Activated T-helper 2 cell treated with anti-CD3 and anti-CD28 coated beads, Interferon-gamma antibody, Interleukin-2, Interleukin-4, amounts not matched to agents 10 μg/mL and 5 μg/mL and 100 μg/mL, durations not matched to agents 14 hours and 24 hours and 36 hours (primary cell): ENCODE measurements around the gene TAF11. TPM values are rescaled to one million over a fixed set of nuclear protein-coding genes. Genes with fewer than 3 reads are reported as not detected.
"Not testable (repeated sequence)": the region's sequence is repeated elsewhere in the genome, so short reads cannot be mapped to it uniquely, and the experiment has no call there.

Source experiments
- DNase-seq: peaks from one replicate; pipeline ENCODE4 v3.0.0; 2021; ENCODE audit warnings: low spot score
- H3K27ac Mint-ChIP-seq: one replicate; pipeline ENCODE4 v1.8.0; 2021; ENCODE audit warnings: mixed read lengths
- H3K27me3 Mint-ChIP-seq: one replicate; pipeline ENCODE4 v1.8.0; 2021; ENCODE audit warnings: low read depth, mixed read lengths
- H3K36me3 Mint-ChIP-seq: one replicate; pipeline ENCODE4 v1.8.0; 2021; ENCODE audit warnings: low read depth, mixed read lengths
- H3K4me1 Mint-ChIP-seq: one replicate; pipeline ENCODE4 v1.8.0; 2021; ENCODE audit warnings: low read depth, mixed read lengths
- H3K4me3 Mint-ChIP-seq: one replicate; pipeline ENCODE4 v1.8.0; 2021; ENCODE audit warnings: low read depth, mild to moderate bottlenecking, moderate library complexity, mixed read lengths
- H3K9me3 Mint-ChIP-seq: one replicate; pipeline ENCODE4 v1.8.0; 2021; ENCODE audit warnings: mixed read lengths
- intact Hi-C: fragments of 100-400 bp; cut with micrococcal nuclease; formaldehyde crosslinking; loops from one replicate; pipeline ENCODE4 v1.15.1; 2023
- total RNA-seq: library from RNA; stranded (reverse); gene quantifications from 2 replicates; pipeline ENCODE4 v1.2.3, GENCODE V29; 2022

TAF11 gene
- total RNA-seq, result 31.6 and 34.0 TPM in 2 replicates

- H3K36me3 Mint-ChIP-seq, result peaks cover 27% of the 10 kb centered on the region
- intact Hi-C loops, result loop anchor here (1.0 to 10.0 kb wide), 2 partner anchors 93 to 131 kb away; partner anchors contain the start of genes BLTP3A and SNRPC
Observed at GRCh38 chr6:34887753-34888513, at the start of gene TAF11. TAF11 (minus strand) TSS chr6:34888042; CDS start chr6:34887957, 85 bp downstream.

GRCh38 chr6:34934516-34934915 is 46.7 kb upstream of the TAF11 start:
- intact Hi-C loops, result no loop called here

More at GRCh38 chr6:34887753-34888513, at the start of gene TAF11:
- DNase-seq, result peak; percentile 86
- peak within 1 kb of the TSS; percentile 96 for H3K27ac Mint-ChIP-seq
- no peaks in the 10 kb centered on the region for H3K9me3 Mint-ChIP-seq
- H3K27me3 Mint-ChIP-seq, result peaks cover 11% of the 10 kb centered on the region
- peaks cover 24% of the 10 kb centered on the region for H3K4me1 Mint-ChIP-seq
- H3K4me3 Mint-ChIP-seq, result peak within 1 kb of the TSS; percentile 97

GRCh38 chr6:34932202-34932601 is 44.4 kb upstream of the TAF11 start:
- DNase-seq, intact Hi-C loops, H3K4me3 Mint-ChIP-seq, H3K36me3 Mint-ChIP-seq, H3K27me3 Mint-ChIP-seq, H3K4me1 Mint-ChIP-seq, H3K27ac Mint-ChIP-seq, H3K9me3 Mint-ChIP-seq: not testable (repeated sequence)

More at GRCh38 chr6:34934516-34934915, 46.7 kb upstream of the TAF11 start:
- H3K9me3 Mint-ChIP-seq, result no peaks in the 10 kb centered on the region
- no peak overlapping the region for H3K4me3 Mint-ChIP-seq
- peaks cover 8% of the 10 kb centered on the region for H3K27me3 Mint-ChIP-seq
- H3K36me3 Mint-ChIP-seq, result no peaks in the 10 kb centered on the region
- DNase-seq, result no peak
- H3K4me1 Mint-ChIP-seq, result no peaks in the 10 kb centered on the region
- no peak overlapping the region for H3K27ac Mint-ChIP-seq

GRCh38 chr6:34930221-34930620 is 42.4 kb upstream of the TAF11 start:
- H3K9me3 Mint-ChIP-seq, result no peaks in the 10 kb centered on the region
- intact Hi-C loops, result no loop called here
- no peaks in the 10 kb centered on the region for H3K36me3 Mint-ChIP-seq
- H3K27me3 Mint-ChIP-seq, result peaks cover 11% of the 10 kb centered on the region
- no peak overlapping the region for H3K27ac Mint-ChIP-seq
- no peaks in the 10 kb centered on the region for H3K4me1 Mint-ChIP-seq
- no peak overlapping the region for H3K4me3 Mint-ChIP-seq
- DNase-seq, result no peak

- H3K27ac Mint-ChIP-seq, result no peak overlapping the region
- no peaks in the 10 kb centered on the region for H3K9me3 Mint-ChIP-seq
- no peaks in the 10 kb centered on the region for H3K36me3 Mint-ChIP-seq
- DNase-seq, result no peak
- intact Hi-C loops, result no loop called here
- H3K4me3 Mint-ChIP-seq, result no peak overlapping the region
- H3K4me1 Mint-ChIP-seq, result no peaks in the 10 kb centered on the region
- H3K27me3 Mint-ChIP-seq, result peaks cover 14% of the 10 kb centered on the region
Observed at GRCh38 chr6:34929241-34929978, 41.6 kb upstream of the TAF11 start.

- no peak overlapping the region for H3K4me3 Mint-ChIP-seq
- no peak overlapping the region for H3K27ac Mint-ChIP-seq
- H3K4me1 Mint-ChIP-seq, result no peaks in the 10 kb centered on the region
- DNase-seq, result no peak
- no peaks in the 10 kb centered on the region for H3K36me3 Mint-ChIP-seq
- no peaks in the 10 kb centered on the region for H3K9me3 Mint-ChIP-seq
- intact Hi-C loops, result no loop called here
- peaks cover 14% of the 10 kb centered on the region for H3K27me3 Mint-ChIP-seq
Observed at GRCh38 chr6:34928695-34929094, 40.9 kb upstream of the TAF11 start.

- Mint-ChIP-seq H3K9me3 (no peaks in the 10 kb centered on the region), H3K27me3 (peaks cover 14% of the 10 kb centered on the region), H3K27ac (no peak overlapping the region), H3K4me3 (no peak overlapping the region), H3K4me1 (no peaks in the 10 kb centered on the region), H3K36me3 (no peaks in the 10 kb centered on the region)
- intact Hi-C loops, result no loop called here
- DNase-seq, result no peak
Observed at GRCh38 chr6:34928220-34928619, 40.4 kb upstream of the TAF11 start.

- Mint-ChIP-seq H3K27me3 (peaks cover 14% of the 10 kb centered on the region), H3K4me1 (no peaks in the 10 kb centered on the region), H3K27ac (no peak overlapping the region), H3K4me3 (no peak overlapping the region), H3K36me3 (no peaks in the 10 kb centered on the region), H3K9me3 (no peaks in the 10 kb centered on the region)
- no peak for DNase-seq
- intact Hi-C loops, result no loop called here
Observed at GRCh38 chr6:34926655-34927054, 38.8 kb upstream of the TAF11 start.

GRCh38 chr6:34924831-34925625 is 37.2 kb upstream of the TAF11 start:
- H3K36me3 Mint-ChIP-seq, result no peaks in the 10 kb centered on the region
- H3K9me3 Mint-ChIP-seq, result no peaks in the 10 kb centered on the region
- no peak overlapping the region for H3K27ac Mint-ChIP-seq
- peaks cover 15% of the 10 kb centered on the region for H3K27me3 Mint-ChIP-seq
- intact Hi-C loops, result no loop called here
- DNase-seq, result no peak
- H3K4me1 Mint-ChIP-seq, result no peaks in the 10 kb centered on the region
- H3K4me3 Mint-ChIP-seq, result no peak overlapping the region

- H3K4me1 Mint-ChIP-seq, result peaks cover 2% of the 10 kb centered on the region
- DNase-seq, result no peak
- no peaks in the 10 kb centered on the region for H3K36me3 Mint-ChIP-seq
- H3K27ac Mint-ChIP-seq, result no peak overlapping the region
- H3K27me3 Mint-ChIP-seq, result peaks cover 11% of the 10 kb centered on the region
- intact Hi-C loops, result no loop called here
- no peak overlapping the region for H3K4me3 Mint-ChIP-seq
- H3K9me3 Mint-ChIP-seq, result no peaks in the 10 kb centered on the region
Observed at GRCh38 chr6:34922177-34922663, 34.4 kb upstream of the TAF11 start.

GRCh38 chr6:34920097-34920496 is 32.3 kb upstream of the TAF11 start:
- peaks cover 2% of the 10 kb centered on the region for H3K4me1 Mint-ChIP-seq
- intact Hi-C loops, result no loop called here
- no peak for DNase-seq

GRCh38 chr6:34919651-34920050 is 31.8 kb upstream of the TAF11 start:
- H3K4me1 Mint-ChIP-seq, result peaks cover 2% of the 10 kb centered on the region
- DNase-seq, result no peak
- no peak overlapping the region for H3K27ac Mint-ChIP-seq
- H3K27me3 Mint-ChIP-seq, result peaks cover 3% of the 10 kb centered on the region
- no peaks in the 10 kb centered on the region for H3K9me3 Mint-ChIP-seq
- intact Hi-C loops, result loop anchor here (10.0 kb wide), 1 partner anchor 225 kb away; the partner anchor contains the start of gene TCP11
- H3K36me3 Mint-ChIP-seq, result no peaks in the 10 kb centered on the region
- H3K4me3 Mint-ChIP-seq, result no peak overlapping the region

More at GRCh38 chr6:34920097-34920496, 32.3 kb upstream of the TAF11 start:
- Mint-ChIP-seq H3K9me3 (no peaks in the 10 kb centered on the region), H3K4me3 (no peak overlapping the region), H3K36me3 (no peaks in the 10 kb centered on the region), H3K27me3 (peaks cover 5% of the 10 kb centered on the region), H3K27ac (no peak overlapping the region)
